CD14-positive monocyte (primary cell): ENCODE measurements around the gene UNC5CL. TPM values are rescaled to one million over a fixed set of nuclear protein-coding genes. Genes with fewer than 3 reads are reported as not detected.
A peak's percentile ranks its signal among the peaks of the same experiment; 100 is the strongest.

ENCODE experiments used
- DNase-seq, 3 donors: peaks; one replicate each; pipeline ENCODE4 v3.0.0-alpha.2; 2011 to 2022
- H2AFZ ChIP-seq: 2 replicates; pipeline ENCODE4 v1.6.0; 2012; ENCODE audit warnings: mild to moderate bottlenecking, low read depth, low read length, inconsistent platforms; ENCODE audit not compliant: insufficient read depth, poor library complexity, severe bottlenecking
- H3K27ac ChIP-seq, 2 donors: 1 replicate in 1 of 2; 2 replicates in 1 of 2; pipeline ENCODE4 v1.5.1; 2012 to 2013; ENCODE audit warnings: low read length in 2 of 2, control low read depth in 1 of 2, inconsistent platforms in 1 of 2, low read depth in 1 of 2, mild to moderate bottlenecking in 1 of 2
- H3K27me3 ChIP-seq, 2 donors: one replicate each; pipeline versions ENCODE4 v1.6.0 to v1.6.1; 2011 to 2013; ENCODE audit warnings: low read length in 2 of 2; ENCODE audit not compliant: control insufficient read depth in 2 of 2, insufficient read depth in 2 of 2
- H3K36me3 ChIP-seq, 2 donors: replicated peaks in 1 of 2; 1 replicate in 1 of 2; 2 replicates in 1 of 2; pipeline versions ENCODE4 v1.5.1 to v1.6.1; 2012 to 2013; ENCODE audit warnings: low read length in 2 of 2, control low read depth in 1 of 2, inconsistent platforms in 1 of 2, mild to moderate bottlenecking in 1 of 2; ENCODE audit not compliant: insufficient read depth in 2 of 2, control insufficient read depth in 1 of 2
- H3K4me1 ChIP-seq, 2 donors: 1 replicate in 1 of 2; 2 replicates in 1 of 2; pipeline versions ENCODE4 v1.5.1 to v1.6.1; 2012 to 2013; ENCODE audit warnings: low read length in 2 of 2, control low read depth in 1 of 2, inconsistent platforms in 1 of 2, mild to moderate bottlenecking in 1 of 2, moderate library complexity in 1 of 2; ENCODE audit not compliant: insufficient read depth in 2 of 2, control insufficient read depth in 1 of 2
- H3K4me2 ChIP-seq: replicated peaks from 2 replicates; pipeline ENCODE3; 2012; ENCODE audit warnings: low read length, moderate library complexity, mild to moderate bottlenecking; ENCODE audit not compliant: poor library complexity, severe bottlenecking; ENCODE audit errors: extremely low read depth
- H3K4me3 ChIP-seq, 3 experiments: fragments of 200-600 bp in 1 of 3; sonication (generic) in 1 of 3; replicated peaks in 1 of 3; 1 replicate in 2 of 3; 2 replicates in 1 of 3; pipeline ENCODE4 v1.5.1; 2011 to 2013; ENCODE audit warnings: low read length in 3 of 3, mild to moderate bottlenecking in 3 of 3, control low read depth in 2 of 3, low read depth in 2 of 3, inconsistent platforms in 1 of 3, moderate library complexity in 1 of 3
- H3K79me2 ChIP-seq: 2 replicates; pipeline ENCODE4 v1.6.0; 2012; ENCODE audit warnings: mild to moderate bottlenecking, control low read depth, inconsistent platforms, low read length, moderate library complexity; ENCODE audit not compliant: insufficient read depth
- H3K9ac ChIP-seq: 2 replicates; pipeline ENCODE4 v1.6.0; 2017; ENCODE audit warnings: low read length, mild to moderate bottlenecking; ENCODE audit not compliant: insufficient read depth, poor library complexity, severe bottlenecking
- H3K9me3 ChIP-seq, 2 donors: replicated peaks in 1 of 2; 1 replicate in 1 of 2; 2 replicates in 1 of 2; pipeline versions ENCODE4 v1.5.1 to v1.6.1; 2012 to 2013; ENCODE audit warnings: low read length in 2 of 2, control low read depth in 1 of 2; ENCODE audit not compliant: control insufficient read depth in 1 of 2, insufficient read depth in 1 of 2
- H4K20me1 ChIP-seq: 2 replicates; pipeline ENCODE4 v1.6.0; 2012; ENCODE audit warnings: mild to moderate bottlenecking, low read length, control low read depth, moderate library complexity; ENCODE audit not compliant: insufficient read depth
- H3K27ac Mint-ChIP-seq, 7 donors: one replicate each; pipeline ENCODE4 v1.8.0; 2020; ENCODE audit warnings: mild to moderate bottlenecking in 7 of 7, mixed read lengths in 7 of 7, moderate library complexity in 6 of 7, inconsistent platforms in 2 of 7
- H3K27me3 Mint-ChIP-seq, 3 donors: one replicate each; pipeline ENCODE4 v1.8.0; 2021 to 2022; ENCODE audit warnings: low read depth in 3 of 3, mild to moderate bottlenecking in 3 of 3, mixed read lengths in 3 of 3, moderate library complexity in 3 of 3, inconsistent platforms in 1 of 3
- H3K36me3 Mint-ChIP-seq, 2 donors: one replicate each; pipeline ENCODE4 v1.8.0; 2020; ENCODE audit warnings: mixed read lengths in 2 of 2, inconsistent platforms in 1 of 2, mild to moderate bottlenecking in 1 of 2
- H3K4me1 Mint-ChIP-seq: one replicate; pipeline ENCODE4 v1.8.0; 2020; ENCODE audit warnings: mild to moderate bottlenecking, mixed read lengths
- H3K4me3 Mint-ChIP-seq, 2 donors: one replicate each; pipeline ENCODE4 v1.8.0; 2020; ENCODE audit warnings: mild to moderate bottlenecking in 2 of 2, mixed read lengths in 2 of 2, moderate library complexity in 1 of 2
- H3K9me3 Mint-ChIP-seq, 7 donors: one replicate each; pipeline ENCODE4 v1.8.0; 2020 to 2022; ENCODE audit warnings: mixed read lengths in 7 of 7, mild to moderate bottlenecking in 6 of 7, moderate library complexity in 6 of 7, inconsistent platforms in 2 of 7
- CTCF ChIP-seq: fragments of 200-600 bp; IDR thresholded peaks from one replicate; pipeline ENCODE4 v1.8.0; 2022; ENCODE audit warnings: antibody characterized with exemption, mild to moderate bottlenecking
- WGBS: methylation state at CpG from one replicate; pipeline ENCODE4 v1.1.5; 2013; ENCODE audit warnings: missing lambda C conversion rate; ENCODE audit not compliant: insufficient coverage; 5-methylcytosine and 5-hydroxymethylcytosine counted together
- intact Hi-C, 2 donors: fragments of 100-400 bp; cut with micrococcal nuclease; formaldehyde crosslinking; loops; one replicate each; pipeline versions ENCODE4 v1.15.0 to v1.15.1; 2023
- polyA plus RNA-seq, 3 donors: library from polyadenylated mRNA; depleted of rRNA in 1 of 3; unstranded in 2 of 3; stranded (reverse) in 1 of 3; fragments of 300-500 nt in 2 of 3; fragments of >200 nt in 1 of 3; fragmentation: Illumina TruSeq in 2 of 3; gene quantifications; 1 replicate in 2 of 3; 2 replicates in 1 of 3; pipeline ENCODE4 v1.2.3, GENCODE V29; 2012 to 2021

Gene UNC5CL
- polyA plus RNA-seq, 3 donors = 0.09 to 2.3 TPM; not detected in 1

- H3K27ac ChIP-seq = peak within 1 kb of the TSS; percentile 96 to 98
- DNase-seq = peak; percentile 99 to 100 (median 99)
- Mint-ChIP-seq H3K36me3 (peaks cover 31% of the 10 kb centered on the region in 2 donors), H3K27ac (peak within 1 kb of the TSS; percentile 97 to 99 (median 98)), H3K9me3 (no peaks in the 10 kb centered on the region), H3K4me1 (peaks cover 29% of the 10 kb centered on the region), H3K4me3 (peak within 1 kb of the TSS; percentile 92 to 93), H3K27me3 (no peaks in the 10 kb centered on the region)
- H3K27me3 ChIP-seq = no peaks in the 10 kb centered on the region
- peak within 1 kb of the TSS; percentile 83 for H3K4me2 ChIP-seq
- peak within 1 kb of the TSS; percentile 99 for H3K9ac ChIP-seq
- H3K79me2 ChIP-seq = peaks cover 48% of the 10 kb centered on the region
- H4K20me1 ChIP-seq = peaks cover 11% of the 10 kb centered on the region
- no peak for TF ChIP-seq CTCF
- WGBS = under 1% methylated on average over 53 of the region's 63 CpGs
- peak within 1 kb of the TSS; percentile 82 for H2AFZ ChIP-seq
- intact Hi-C loops = loop anchor here (5.0 to 10.0 kb wide), 3 partner anchors 110 to 663 kb away; partner anchors contain the start of gene TFEB (in 1 of the 2)
- peaks cover 8 to 29% of the 10 kb centered on the region in 2 donors for H3K36me3 ChIP-seq
- peak within 1 kb of the TSS; percentile 80 to 88 (median 88) for H3K4me3 ChIP-seq
- no peaks in the 10 kb centered on the region for H3K9me3 ChIP-seq
- H3K4me1 ChIP-seq = peaks cover 18 to 27% of the 10 kb centered on the region in 2 donors
Observed at GRCh38 chr6:41071923-41072835, 33.2 kb upstream of the UNC5CL start, which contains the start of gene OARD1. Gene OARD1 (minus strand): TSS chr6:41072356. CDS start chr6:41071634, 722 bp downstream.

GRCh38 chr6:41071501-41071922 lies 32.5 kb upstream of the UNC5CL start:
- Histone ChIP-seq H3K4me1 (peaks cover 18 to 27% of the 10 kb centered on the region in 2 donors), H3K79me2 (peaks cover 42% of the 10 kb centered on the region), H3K27me3 (no peaks in the 10 kb centered on the region), H3K4me3 (peak overlapping the region; percentile 64 to 88 (median 88)), H3K4me2 (peak overlapping the region; percentile 77), H3K9ac (peak overlapping the region; percentile 96), H3K36me3 (peaks cover 8 to 31% of the 10 kb centered on the region in 2 donors), H3K27ac (peak overlapping the region; percentile 96 to 98), H3K9me3 (no peaks in the 10 kb centered on the region), H4K20me1 (peaks cover 10% of the 10 kb centered on the region), H2AFZ (peak overlapping the region; percentile 82)
- H3K36me3 Mint-ChIP-seq = peaks cover 38% of the 10 kb centered on the region in 2 donors
- H3K9me3 Mint-ChIP-seq = no peaks in the 10 kb centered on the region
- peak overlapping the region; percentile 97 to 99 (median 98) for H3K27ac Mint-ChIP-seq
- 0% methylated on average over 13 of the region's 16 CpGs for WGBS
- intact Hi-C loops = loop anchor here (5.0 to 10.0 kb wide), 3 partner anchors 111 to 663 kb away; partner anchors contain the start of gene TFEB (in 1 of the 2)
- DNase-seq = peak in 1 of 3 donors; percentile 87
- peak overlapping the region; percentile 88 to 93 for H3K4me3 Mint-ChIP-seq
- TF ChIP-seq CTCF = no peak
- H3K4me1 Mint-ChIP-seq = peaks cover 31% of the 10 kb centered on the region
- H3K27me3 Mint-ChIP-seq = no peaks in the 10 kb centered on the region
